Testis (tissue), 3 donors: ENCODE measurements around the gene CATSPERE. TPM values are rescaled to one million over a fixed set of nuclear protein-coding genes. Genes with fewer than 3 reads are reported as not detected.
A peak's percentile ranks its signal among the peaks of the same experiment; 100 is the strongest.

Experiments
- DNase-seq: peaks from one replicate; pipeline ENCODE4 v3.0.0-alpha.2; 2019
- H3K27ac ChIP-seq, 2 donors: fragments of 200-600 bp; sonication (generic); one replicate each; pipeline ENCODE4 v1.5.1; 2019
- H3K27me3 ChIP-seq: fragments of 200-600 bp; sonication (generic); one replicate; pipeline ENCODE4 v1.5.1; 2019
- H3K36me3 ChIP-seq: fragments of 200-600 bp; sonication (generic); one replicate; pipeline ENCODE4 v1.5.1; 2017; ENCODE audit warnings: low read depth; ENCODE audit errors: missing control alignments
- H3K4me1 ChIP-seq: fragments of 200-600 bp; sonication (generic); one replicate; pipeline ENCODE4 v1.5.1; 2019
- H3K4me3 ChIP-seq, 2 donors: fragments of 200-600 bp; sonication (generic); one replicate each; pipeline ENCODE4 v1.5.1; 2017 to 2019
- H3K9me3 ChIP-seq: fragments of 200-600 bp; sonication (generic); one replicate; pipeline ENCODE4 v1.5.1; 2017
- CTCF ChIP-seq, 3 experiments: fragments of 450-650 bp in 2 of 3; fragments of 200-600 bp in 1 of 3; sonication (generic) in 1 of 3; IDR thresholded peaks; one replicate each; pipeline ENCODE4 v1.5.1; 2016 to 2019; ENCODE audit warnings: antibody characterized with exemption in 3 of 3, mild to moderate bottlenecking in 2 of 3, moderate library complexity in 1 of 3
- POLR2A ChIP-seq: fragments of 450-650 bp; IDR thresholded peaks from one replicate; pipeline ENCODE4 v1.6.1; 2017; ENCODE audit warnings: antibody characterized with exemption, mild to moderate bottlenecking, moderate library complexity
- WGBS, 2 donors: methylation state at CpG; one replicate each; pipeline ENCODE4 v1.1.5; 2018; 5-methylcytosine and 5-hydroxymethylcytosine counted together
- intact Hi-C: fragments of 100-400 bp; cut with DNase I; formaldehyde crosslinking; loops from one replicate; pipeline ENCODE4 v1.15.1; 2023; ENCODE audit warnings: low total_unique reads
- polyA plus RNA-seq: library from polyadenylated mRNA; stranded (reverse); fragments of 350-450 nt; fragmentation: Illumina TruSeq; extraction: RNeasy Lipid Tissue Mini Kit (QIAGEN cat#74804); gene quantifications from one replicate; pipeline ENCODE4 v1.2.3, GENCODE V29; 2014; ENCODE audit warnings: low read depth, low replicate concordance; ENCODE audit not compliant: insufficient read depth
- total RNA-seq, 2 donors: library from RNA; depleted of rRNA; stranded (reverse); fragments of >200 nt; gene quantifications; one replicate each; pipeline ENCODE4 v1.2.3, GENCODE V29; 2016

The CATSPERE gene
- total and polyA plus RNA-seq, 3 donors from 2014 or later: 10.4 to 46.0 (median 15.7) TPM

DNA sequence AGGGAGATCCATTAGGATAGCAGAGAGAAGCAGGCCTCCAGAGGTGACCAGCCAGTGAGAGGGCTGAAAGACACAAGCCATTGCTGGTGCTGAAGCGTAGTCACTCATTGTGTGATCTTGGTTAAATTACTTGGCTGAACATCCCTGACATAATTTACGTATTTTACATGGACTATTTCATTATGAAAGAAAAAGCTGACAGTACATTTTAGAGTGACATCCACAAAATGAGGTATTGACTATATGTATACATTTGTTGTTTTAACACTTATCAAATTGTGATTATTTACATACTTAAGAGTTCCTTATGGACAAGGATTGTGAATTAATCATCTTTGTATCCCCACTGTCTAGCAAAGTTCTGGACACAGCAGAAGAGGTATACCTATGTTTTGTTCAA is 206.7 kb downstream of the CATSPERE start:
- no peaks in the 10 kb centered on the region for H3K36me3 ChIP-seq
- H3K27me3 ChIP-seq: no peaks in the 10 kb centered on the region
- no peaks in the 10 kb centered on the region for H3K9me3 ChIP-seq
- TF ChIP-seq POLR2A (no peak), CTCF (IDR thresholded peaks at IDR 0.05) (no peak)
- DNase-seq: no peak
- no peak overlapping the region for H3K27ac ChIP-seq
- H3K4me3 ChIP-seq: no peak overlapping the region
- intact Hi-C loops: no loop called here
- 87 to 89% methylated on average over 2 of the region's 2 CpGs for WGBS, 2 donors
- H3K4me1 ChIP-seq: peaks cover 4% of the 10 kb centered on the region

- 23 to 35% methylated on average over 4 of the region's 4 CpGs for WGBS, 2 donors
- intact Hi-C loops: no loop called here
- TF ChIP-seq CTCF (IDR thresholded peaks at IDR 0.05) (no peak), POLR2A (no peak)
- H3K27ac ChIP-seq: peak overlapping the region; percentile 6 to 65
- no peaks in the 10 kb centered on the region for H3K36me3 ChIP-seq
- peak; percentile 84 for DNase-seq
- H3K4me3 ChIP-seq: no peak overlapping the region
- H3K4me1 ChIP-seq: peaks cover 4% of the 10 kb centered on the region
- no peaks in the 10 kb centered on the region for H3K9me3 ChIP-seq
- H3K27me3 ChIP-seq: no peaks in the 10 kb centered on the region
Measured at GRCh38 chr1:244672946-244673682, 212.0 kb downstream of the CATSPERE start.

GRCh38 chr1:244674446-244674845 is 213.4 kb downstream of the CATSPERE start:
- Histone ChIP-seq H3K27me3 (no peaks in the 10 kb centered on the region), H3K27ac (no peak overlapping the region), H3K9me3 (no peaks in the 10 kb centered on the region), H3K4me1 (peaks cover 4% of the 10 kb centered on the region), H3K36me3 (no peaks in the 10 kb centered on the region), H3K4me3 (no peak overlapping the region)
- TF ChIP-seq CTCF (IDR thresholded peaks at IDR 0.05) (no peak), POLR2A (no peak)
- intact Hi-C loops: no loop called here
- no peak for DNase-seq
- 69% methylated on average over 4 of the region's 4 CpGs for WGBS, 2 donors

DNA sequence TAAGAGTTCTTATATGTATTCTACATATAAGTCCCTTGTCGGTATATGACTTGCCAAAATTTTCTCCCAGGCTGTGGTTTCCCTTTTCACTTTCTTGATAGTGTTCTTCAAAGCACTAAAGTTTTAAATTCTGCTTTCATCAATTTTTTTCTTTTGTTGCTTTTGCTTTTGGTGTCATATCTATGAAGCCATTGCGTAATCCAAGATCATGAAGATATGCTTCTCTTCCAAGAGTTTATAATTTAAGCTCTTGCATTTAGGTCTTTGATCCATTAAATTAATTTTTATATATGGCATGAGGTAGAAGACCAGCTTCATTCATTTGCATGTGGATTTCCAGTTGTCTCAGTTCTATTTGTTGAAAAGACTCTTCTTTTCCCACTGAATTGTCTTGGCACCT is 214.1 kb downstream of the CATSPERE start:
- H3K36me3 ChIP-seq: no peaks in the 10 kb centered on the region
- H3K9me3 ChIP-seq: no peaks in the 10 kb centered on the region
- TF ChIP-seq POLR2A (no peak), CTCF (IDR thresholded peaks at IDR 0.05) (no peak)
- 96 to 98% methylated on average over 2 of the region's 2 CpGs for WGBS, 2 donors
- intact Hi-C loops: no loop called here
- no peak overlapping the region for H3K27ac ChIP-seq
- H3K4me3 ChIP-seq: no peak overlapping the region
- no peak for DNase-seq
- peaks cover 4% of the 10 kb centered on the region for H3K4me1 ChIP-seq
- H3K27me3 ChIP-seq: no peaks in the 10 kb centered on the region

DNA sequence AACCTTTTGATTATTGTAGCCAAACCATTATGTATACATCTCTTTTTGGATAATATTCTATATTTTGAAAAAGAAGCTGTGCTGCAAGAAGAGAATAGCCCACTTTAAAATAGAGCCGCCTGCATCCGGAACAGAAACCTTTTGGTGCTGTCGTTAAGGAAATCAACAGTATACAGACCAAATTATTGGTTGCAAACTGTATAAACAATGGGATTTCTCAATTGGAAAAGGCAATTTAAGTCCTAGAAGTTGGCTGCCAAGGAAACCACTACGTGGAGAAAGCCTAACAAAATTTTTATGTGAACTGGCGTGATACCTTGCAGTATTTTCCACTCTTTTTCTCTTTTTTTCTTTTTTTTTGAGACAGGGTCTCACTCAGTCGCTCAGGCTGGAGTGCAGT is 217.6 kb downstream of the CATSPERE start:
- no peak overlapping the region for H3K27ac ChIP-seq
- intact Hi-C loops: no loop called here

More for the DNA sequence above, 217.6 kb downstream of the CATSPERE start:
- Histone ChIP-seq H3K36me3 (no peaks in the 10 kb centered on the region), H3K9me3 (no peaks in the 10 kb centered on the region), H3K27me3 (no peaks in the 10 kb centered on the region), H3K4me1 (no peaks in the 10 kb centered on the region), H3K4me3 (no peak overlapping the region)
- WGBS, 2 donors: 71 to 75% methylated on average over 6 of the region's 6 CpGs
- no peak for DNase-seq
- no peak for TF ChIP-seq POLR2A
- no peak for TF ChIP-seq CTCF (IDR thresholded peaks at IDR 0.05)
